HG03565 (cell line): Measurements from ENCODE around the gene IMMP2L.
"Not testable (repeated sequence)": the region's sequence is repeated elsewhere in the genome, so short reads cannot be mapped to it uniquely, and the experiment has no call there.

ENCODE experiments used
- ATAC-seq: cut with Tn5 transposase; IDR thresholded peaks from one replicate; pipeline ENCODE4 v1.9.1; 2021; ENCODE audit warnings: mild to moderate bottlenecking, moderate library complexity; ENCODE audit not compliant: unreplicated experiment

IMMP2L gene

GRCh38 chr7:110975486-110975885, 586.8 kb downstream of the IMMP2L start:
- ATAC-seq = no peak

- ATAC-seq = no peak
These were observed 587.9 kb downstream of the IMMP2L start for GRCh38 chr7:110974441-110974840.

- no peak for ATAC-seq
These were observed 588.9 kb downstream of the IMMP2L start for GRCh38 chr7:110973196-110973990.

GRCh38 chr7:110964775-110965174, 597.5 kb downstream of the IMMP2L start:
- no peak for ATAC-seq

GRCh38 chr7:110962826-110963225, 599.5 kb downstream of the IMMP2L start:
- no peak for ATAC-seq

- no peak for ATAC-seq
These were observed 599.9 kb downstream of the IMMP2L start for GRCh38 chr7:110962374-110962773.

- ATAC-seq = no peak
These were observed 601.5 kb downstream of the IMMP2L start for GRCh38 chr7:110960811-110961210.

GRCh38 chr7:110948280-110948679, 614.0 kb downstream of the IMMP2L start:
- ATAC-seq = no peak

GRCh38 chr7:110947408-110947807, 614.9 kb downstream of the IMMP2L start:
- ATAC-seq = no peak

GRCh38 chr7:110944966-110945644, 617.2 kb downstream of the IMMP2L start:
- ATAC-seq = no peak

- no peak for ATAC-seq
These were observed 617.8 kb downstream of the IMMP2L start for GRCh38 chr7:110944448-110944847.

- ATAC-seq = no peak
These were observed 618.5 kb downstream of the IMMP2L start for GRCh38 chr7:110943701-110944345.

GRCh38 chr7:110941385-110941784, 620.9 kb downstream of the IMMP2L start:
- no peak for ATAC-seq

GRCh38 chr7:110940756-110941155, 621.5 kb downstream of the IMMP2L start:
- no peak for ATAC-seq

- ATAC-seq = no peak
These were observed 624.1 kb downstream of the IMMP2L start for GRCh38 chr7:110938165-110938564.

GRCh38 chr7:110936665-110937064, 625.6 kb downstream of the IMMP2L start:
- ATAC-seq = not testable (repeated sequence)

- ATAC-seq = no peak
These were observed 632.6 kb downstream of the IMMP2L start for GRCh38 chr7:110929480-110930249.

- no peak for ATAC-seq
These were observed 639.4 kb downstream of the IMMP2L start for GRCh38 chr7:110922906-110923305.

GRCh38 chr7:110921595-110922151, 640.6 kb downstream of the IMMP2L start:
- no peak for ATAC-seq

- ATAC-seq = peak; percentile 80
These were observed 643.2 kb downstream of the IMMP2L start for GRCh38 chr7:110918949-110919548.
